T1000 (cell line): Measurements from ENCODE around the gene ATG4B.

Experiments used
- DNase-seq: peaks from one replicate; lab custom pipeline; 2025; ENCODE audit warnings: mixed read lengths; lab: John Stamatoyannopoulos, UW

Gene ATG4B

DNA sequence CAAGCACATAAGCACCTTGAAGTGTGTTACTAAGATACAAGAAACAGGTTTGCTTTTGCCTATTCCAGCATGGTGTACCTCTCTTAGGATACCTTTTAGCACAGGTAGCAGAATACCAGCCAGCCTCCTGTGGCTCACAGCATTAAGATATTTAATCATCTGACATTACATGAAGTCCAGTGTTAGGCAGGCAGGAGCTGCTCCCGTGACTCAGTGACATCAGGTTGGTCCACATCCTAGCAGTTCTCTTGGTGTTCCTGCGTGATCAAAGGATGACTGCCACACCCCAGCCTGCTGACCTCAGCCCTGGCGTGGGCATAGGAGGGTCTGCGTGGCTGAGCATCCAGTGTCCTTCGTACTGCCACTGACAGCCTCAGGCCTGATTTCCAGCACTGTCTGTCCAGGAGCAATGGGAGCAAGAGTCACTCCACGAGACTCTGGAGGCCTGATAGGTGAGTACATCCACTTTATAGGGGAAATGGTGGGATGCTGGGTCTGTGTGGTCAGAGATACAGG, 52.8 kb downstream of the ATG4B start:
- DNase-seq, result no peak

DNA sequence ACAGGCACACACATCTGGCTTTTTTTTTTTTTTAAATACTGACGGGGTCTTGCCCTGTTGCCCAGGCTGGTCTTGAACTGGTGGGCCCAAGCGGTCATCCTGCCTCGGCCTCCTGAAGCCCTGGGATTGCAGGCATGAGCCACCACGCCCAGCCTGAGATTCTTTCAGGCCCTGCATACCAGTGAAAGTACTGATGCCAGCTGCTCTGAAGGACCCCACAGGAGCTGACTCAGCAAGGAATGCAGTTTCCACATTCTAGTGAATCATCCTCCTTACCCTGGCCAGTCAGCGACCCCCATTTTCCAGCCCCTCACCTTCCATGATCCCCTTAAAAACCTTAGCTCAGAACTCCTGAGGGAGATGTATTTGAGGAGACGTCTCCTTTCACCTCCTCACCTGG, 55.0 kb downstream of the ATG4B start:
- no peak for DNase-seq

DNA sequence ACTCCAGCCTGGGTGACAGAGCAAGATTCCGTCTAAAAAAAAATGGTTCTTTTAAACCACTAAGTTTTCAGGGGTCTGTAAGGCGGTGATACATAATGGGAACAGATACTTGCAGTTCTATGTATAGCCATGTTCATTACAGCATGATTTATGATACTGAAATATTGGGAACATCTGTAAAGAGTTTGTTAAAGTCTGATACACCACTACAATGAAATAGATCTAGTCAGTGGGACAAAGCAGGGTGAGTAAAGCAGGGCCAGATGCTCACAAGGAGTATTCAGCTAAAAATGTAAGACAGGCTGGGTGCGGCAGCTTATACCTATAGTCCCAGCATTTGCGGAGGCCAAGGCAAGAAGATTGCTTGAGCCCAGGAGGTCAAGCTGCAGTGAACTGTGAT, 58.2 kb downstream of the ATG4B start:
- DNase-seq, result no peak

DNA sequence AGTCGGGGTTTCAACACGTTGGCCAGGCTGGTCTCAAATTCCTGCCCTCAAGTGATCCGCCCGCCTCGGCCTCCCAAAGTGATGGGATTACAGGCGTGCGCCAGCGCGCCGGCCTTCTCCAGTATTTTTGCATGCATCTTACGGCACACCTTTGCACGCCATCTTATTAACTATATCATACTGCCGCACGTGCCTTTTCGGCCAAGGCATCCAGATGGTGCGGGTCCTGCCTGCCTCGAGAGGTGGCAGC, 63.6 kb downstream of the ATG4B start:
- no peak for DNase-seq

DNA sequence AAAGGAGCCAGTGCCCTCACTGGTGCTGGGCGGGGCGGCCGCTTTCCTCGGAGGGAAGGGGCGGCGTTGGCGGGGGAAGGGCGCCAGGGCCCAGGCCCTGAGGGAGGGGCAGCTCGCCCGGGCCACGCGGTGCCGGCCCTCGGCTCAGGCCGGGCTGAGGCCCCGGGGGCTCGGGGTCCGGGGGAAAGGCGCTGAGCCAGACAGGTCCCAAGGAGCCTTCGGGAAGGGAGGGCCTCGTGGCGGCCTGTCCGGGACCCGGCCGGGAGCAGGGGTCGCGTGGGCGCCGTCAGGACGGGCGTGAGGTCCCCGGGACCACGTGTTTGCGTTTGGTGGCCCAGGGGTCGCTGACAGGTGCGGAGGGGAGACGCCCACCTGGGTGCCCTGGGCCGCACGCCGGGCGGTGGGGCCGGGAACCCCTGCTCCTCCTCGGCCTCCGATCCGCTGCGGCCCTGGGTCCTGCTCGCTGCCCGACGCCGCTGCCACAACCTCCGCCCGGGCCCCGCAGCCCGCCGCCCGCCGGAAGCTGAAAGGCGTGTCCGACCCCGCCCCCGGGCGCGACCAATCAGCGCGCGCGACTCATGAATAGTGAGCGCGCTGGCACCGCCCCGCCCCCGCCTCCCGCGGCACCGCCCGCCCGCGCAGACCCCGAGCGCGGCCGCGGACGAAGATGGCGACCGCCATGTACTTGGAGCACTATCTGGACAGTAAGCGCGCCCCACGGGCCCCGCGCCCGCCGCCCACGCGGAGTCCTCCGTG, 64.1 kb downstream of the ATG4B start, which contains the start of gene ING5:
TSS of gene ING5 (plus strand) at position 641 of the 756 bp plus-strand sequence. CDS start at position 668, 27 bp downstream.
- peak; percentile 88 for DNase-seq

DNA sequence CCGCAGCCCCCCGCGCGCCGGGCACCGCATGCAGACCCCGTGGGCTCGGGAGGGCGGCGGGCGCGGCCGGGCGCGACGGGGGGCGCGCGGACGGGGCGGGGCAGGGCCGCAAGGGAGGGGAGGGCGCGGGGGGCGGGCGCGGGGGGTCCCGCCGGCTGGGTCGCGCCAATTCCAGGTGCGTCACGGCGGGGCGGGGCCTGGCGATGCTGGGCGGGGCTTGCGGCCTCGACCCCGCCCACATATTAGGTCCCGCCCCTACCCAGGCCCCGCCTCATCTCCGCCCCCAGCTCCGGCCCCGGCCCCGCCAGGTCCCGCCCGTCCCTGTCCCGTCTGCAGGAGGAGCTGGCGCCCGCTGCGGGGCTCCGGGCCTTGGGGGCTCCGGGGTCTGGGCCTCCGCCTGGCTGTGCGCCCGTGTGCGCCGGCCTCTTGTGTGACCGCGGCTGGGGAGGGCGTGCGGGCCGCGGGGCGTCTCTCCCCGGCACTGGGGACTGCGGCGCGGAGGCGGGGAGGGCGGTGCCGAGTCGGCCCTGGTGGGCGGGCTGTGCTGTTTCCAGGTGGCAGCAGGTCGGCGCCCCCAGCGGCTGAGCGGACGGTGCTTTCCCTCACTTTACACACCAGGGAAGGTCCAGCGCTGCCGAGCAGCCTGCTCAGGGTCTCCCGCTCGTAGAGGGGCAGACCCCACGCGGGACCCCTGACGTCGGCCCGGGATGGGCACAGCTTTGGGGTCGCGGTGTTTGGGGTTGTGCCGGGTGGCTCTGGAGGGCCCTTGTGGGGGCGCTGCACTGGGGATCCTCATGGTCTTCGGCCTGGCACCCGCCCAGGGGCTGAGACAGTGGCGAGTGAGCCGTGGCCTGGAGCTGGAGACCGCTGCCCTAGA, 64.9 kb downstream of the ATG4B start:
- peak; percentile 80 for DNase-seq

DNA sequence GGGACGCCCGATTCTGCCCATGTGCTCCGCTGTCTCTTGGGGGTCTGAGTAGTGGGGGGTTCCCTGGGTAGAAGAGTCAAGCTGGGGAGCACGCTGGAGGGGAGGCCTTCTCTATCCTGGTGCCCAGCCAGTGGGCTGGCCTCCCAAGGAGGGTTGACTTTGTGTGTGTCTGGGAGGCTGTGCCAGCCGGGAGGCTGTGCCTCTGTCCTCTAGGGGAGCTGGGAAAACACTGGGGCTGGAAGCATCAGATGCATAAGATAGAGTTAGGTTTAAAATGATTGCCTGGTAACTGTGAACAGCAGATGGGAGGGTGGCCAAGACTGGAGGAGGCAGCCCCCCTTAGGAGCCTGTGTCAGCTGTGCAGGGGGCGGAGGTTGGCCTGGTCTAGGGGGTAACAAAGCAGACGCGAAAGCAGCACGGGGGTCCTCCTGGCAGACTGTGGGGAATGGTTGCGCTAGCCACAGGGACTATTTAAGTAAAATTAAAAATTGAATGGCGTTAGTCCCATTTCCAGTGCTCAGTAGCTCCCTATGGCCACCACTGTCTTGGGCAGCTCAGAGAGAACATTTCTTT, 65.6 kb downstream of the ATG4B start:
- DNase-seq, result no peak

DNA sequence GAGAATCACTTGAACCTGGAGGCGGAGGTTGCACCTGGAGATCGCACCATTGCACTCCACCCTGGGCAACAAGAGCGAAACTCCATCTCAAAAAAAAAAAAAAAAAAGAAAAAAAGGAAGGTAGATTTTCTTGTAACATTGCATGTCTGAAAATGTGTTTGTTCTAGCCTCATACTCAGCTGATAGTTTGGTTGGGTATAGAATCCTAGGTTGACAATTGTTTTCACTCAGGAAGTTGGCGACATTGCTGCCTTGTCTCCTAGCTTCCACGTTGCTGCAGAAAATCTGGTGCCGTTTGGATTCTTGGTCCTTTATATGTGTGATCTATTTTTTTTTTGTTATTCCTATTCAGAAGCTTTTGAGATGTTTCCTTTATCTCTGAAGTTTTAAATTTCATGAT, 69.0 kb downstream of the ATG4B start:
- no peak for DNase-seq

DNA sequence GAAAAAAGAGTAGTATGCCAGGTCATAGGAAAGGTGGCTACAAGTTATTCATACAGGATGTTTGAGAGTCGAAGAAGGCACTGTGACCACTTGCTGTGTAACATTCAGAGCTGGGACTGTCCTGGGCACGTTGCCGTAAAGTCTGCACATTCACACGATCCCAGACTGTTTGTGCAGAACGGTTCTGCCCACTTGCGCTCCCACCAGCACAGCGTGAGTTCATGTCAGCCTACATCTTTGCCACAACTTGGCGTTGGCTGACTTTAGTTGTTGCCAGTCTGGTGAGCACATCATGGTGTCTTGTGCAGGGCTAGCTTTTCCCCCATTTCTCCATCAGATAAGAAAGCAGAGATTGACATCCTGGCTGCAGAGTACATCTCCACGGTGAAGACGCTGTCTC, 71.4 kb downstream of the ATG4B start:
- DNase-seq, result no peak

DNA sequence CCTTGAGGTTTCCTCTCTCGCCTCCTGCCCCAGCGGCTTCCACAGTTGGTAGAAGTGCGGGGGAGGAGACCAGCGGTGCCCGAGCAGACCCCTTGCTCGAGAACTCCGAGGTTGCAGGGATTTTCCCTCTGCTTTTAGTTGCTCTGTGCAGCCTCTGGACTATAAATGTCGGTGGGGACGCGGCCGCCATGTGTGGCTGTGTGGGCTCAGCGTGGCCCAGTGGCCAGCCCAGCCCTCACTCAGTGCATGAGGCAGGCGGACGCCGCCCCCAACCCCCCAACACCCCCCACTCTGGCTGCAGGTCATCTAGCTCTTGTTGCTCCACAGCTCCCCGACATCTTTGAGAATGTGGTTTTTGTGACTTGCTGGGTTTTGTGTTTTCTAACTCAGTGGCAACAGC, 81.6 kb downstream of the ATG4B start:
- no peak for DNase-seq

DNA sequence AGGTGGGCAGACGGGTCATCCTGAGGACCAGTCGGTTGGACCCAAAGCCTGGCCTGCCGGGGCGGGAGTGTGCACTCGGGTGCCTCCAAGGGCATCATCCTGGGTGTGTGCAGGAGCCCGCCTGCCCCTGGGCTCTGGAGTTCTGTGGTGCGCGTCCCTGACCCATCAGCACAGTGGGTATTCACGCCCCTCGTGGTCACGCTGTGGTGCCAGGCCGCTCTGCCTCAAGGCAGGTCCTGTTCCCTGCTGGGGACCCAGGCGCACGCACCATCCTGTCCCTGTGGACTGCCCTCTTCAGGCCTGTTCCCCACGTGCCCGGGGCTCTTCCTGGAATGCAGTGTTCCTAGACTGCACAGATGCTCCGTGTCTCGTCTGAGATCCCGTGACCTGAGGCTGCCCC, 82.6 kb downstream of the ATG4B start:
- no peak for DNase-seq

DNA sequence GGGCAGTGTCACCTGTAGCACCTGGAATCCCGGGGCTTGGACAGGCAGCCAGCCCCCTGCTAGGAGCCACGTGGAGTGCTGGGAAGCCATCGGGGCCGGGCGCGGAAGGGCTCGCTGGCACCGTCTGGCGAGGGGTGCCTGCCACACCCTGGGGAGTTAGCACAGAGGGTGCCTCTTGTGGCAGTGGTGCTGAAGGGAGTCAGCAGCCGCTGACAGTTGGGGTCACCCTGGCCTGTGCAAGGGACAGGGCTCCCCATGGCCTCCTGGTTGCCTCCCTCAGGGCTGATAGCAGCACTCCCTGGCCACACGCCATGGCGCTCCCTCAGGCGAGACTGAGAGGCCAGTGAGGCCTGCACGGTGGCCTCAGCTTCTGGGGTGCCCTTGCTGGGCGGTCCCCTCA, 83.1 kb downstream of the ATG4B start:
- DNase-seq, result no peak

DNA sequence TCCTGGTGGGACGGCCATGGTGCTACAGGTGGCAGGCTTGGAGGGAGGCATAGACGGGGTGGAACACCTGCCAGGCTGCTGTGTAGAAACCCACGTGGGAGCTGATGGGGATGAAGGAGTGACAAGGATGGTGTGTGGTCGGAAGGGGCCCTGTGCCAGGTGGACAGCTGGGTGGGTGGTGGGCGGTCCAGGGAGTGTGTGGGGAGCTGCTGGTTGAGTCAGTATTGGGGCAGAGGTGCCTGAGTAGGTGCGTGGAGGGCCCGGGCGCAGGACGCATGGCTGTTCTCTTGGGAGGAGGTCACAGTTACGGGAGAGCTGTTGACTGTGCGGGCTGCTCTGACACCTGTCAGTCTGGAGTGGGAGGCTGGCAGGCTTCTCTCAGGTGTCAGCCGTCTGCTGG, 84.4 kb downstream of the ATG4B start:
- DNase-seq, result no peak

DNA sequence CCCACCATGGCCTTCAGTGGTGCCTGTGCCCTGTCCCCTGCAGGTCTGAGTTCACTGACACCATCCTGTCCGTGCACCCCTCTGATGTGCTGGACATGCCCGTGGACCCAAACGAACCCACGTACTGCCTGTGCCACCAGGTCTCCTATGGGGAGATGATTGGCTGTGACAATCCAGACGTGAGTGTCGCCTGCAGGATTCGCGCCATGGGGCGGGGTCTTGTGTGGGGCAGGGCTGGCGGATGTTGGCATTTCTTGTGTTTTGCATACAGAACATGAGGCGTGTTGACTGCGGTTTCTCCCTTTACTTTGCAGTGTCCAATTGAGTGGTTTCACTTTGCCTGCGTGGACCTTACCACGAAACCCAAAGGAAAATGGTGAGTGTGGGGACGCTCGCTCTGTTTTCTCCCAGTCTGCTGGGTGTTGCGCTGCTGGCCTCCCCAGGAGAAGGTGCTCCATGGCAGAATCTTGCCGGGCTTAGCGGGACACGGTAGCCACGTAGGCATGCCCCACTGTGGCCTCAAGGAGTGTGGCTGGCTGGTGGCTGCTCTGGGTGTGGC, 85.5 kb downstream of the ATG4B start:
- no peak for DNase-seq
